GM13976 (cell line): ENCODE data around the gene WTAP.
A peak's percentile ranks its signal among the peaks of the same experiment; 100 is the strongest.

ENCODE experiments used
- DNase-seq: peaks from one replicate; pipeline ENCODE4 v3.0.0; 2012; ENCODE audit warnings: low spot score
- in situ Hi-C: fragments of 300-500 bp; cut with MboI; formaldehyde crosslinking; loops from one replicate; pipeline ENCODE4 v1.12.0; 2022; ENCODE audit warnings: low sequenced_read_pairs, mixed read lengths, inconsistent platforms; ENCODE audit not compliant: unreplicated experiment
- TF ChIP-seq, protein P1 (sequence below): IDR thresholded peaks from 2 replicates; pipeline ENCODE4 v1.5.1; 2012; ENCODE audit warnings: borderline replicate concordance, mild to moderate bottlenecking; ENCODE audit not compliant: insufficient read depth; ENCODE audit errors: extremely low read depth, missing control alignments, control extremely low read depth

Gene WTAP

GRCh38 chr6:159761129-159761872, 34.0 kb downstream of the WTAP start:
- TF ChIP-seq, protein P1, sequence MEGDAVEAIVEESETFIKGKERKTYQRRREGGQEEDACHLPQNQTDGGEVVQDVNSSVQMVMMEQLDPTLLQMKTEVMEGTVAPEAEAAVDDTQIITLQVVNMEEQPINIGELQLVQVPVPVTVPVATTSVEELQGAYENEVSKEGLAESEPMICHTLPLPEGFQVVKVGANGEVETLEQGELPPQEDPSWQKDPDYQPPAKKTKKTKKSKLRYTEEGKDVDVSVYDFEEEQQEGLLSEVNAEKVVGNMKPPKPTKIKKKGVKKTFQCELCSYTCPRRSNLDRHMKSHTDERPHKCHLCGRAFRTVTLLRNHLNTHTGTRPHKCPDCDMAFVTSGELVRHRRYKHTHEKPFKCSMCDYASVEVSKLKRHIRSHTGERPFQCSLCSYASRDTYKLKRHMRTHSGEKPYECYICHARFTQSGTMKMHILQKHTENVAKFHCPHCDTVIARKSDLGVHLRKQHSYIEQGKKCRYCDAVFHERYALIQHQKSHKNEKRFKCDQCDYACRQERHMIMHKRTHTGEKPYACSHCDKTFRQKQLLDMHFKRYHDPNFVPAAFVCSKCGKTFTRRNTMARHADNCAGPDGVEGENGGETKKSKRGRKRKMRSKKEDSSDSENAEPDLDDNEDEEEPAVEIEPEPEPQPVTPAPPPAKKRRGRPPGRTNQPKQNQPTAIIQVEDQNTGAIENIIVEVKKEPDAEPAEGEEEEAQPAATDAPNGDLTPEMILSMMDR = no peak
- DNase-seq = peak; percentile 43
- in situ Hi-C loops = no loop called here

DNA sequence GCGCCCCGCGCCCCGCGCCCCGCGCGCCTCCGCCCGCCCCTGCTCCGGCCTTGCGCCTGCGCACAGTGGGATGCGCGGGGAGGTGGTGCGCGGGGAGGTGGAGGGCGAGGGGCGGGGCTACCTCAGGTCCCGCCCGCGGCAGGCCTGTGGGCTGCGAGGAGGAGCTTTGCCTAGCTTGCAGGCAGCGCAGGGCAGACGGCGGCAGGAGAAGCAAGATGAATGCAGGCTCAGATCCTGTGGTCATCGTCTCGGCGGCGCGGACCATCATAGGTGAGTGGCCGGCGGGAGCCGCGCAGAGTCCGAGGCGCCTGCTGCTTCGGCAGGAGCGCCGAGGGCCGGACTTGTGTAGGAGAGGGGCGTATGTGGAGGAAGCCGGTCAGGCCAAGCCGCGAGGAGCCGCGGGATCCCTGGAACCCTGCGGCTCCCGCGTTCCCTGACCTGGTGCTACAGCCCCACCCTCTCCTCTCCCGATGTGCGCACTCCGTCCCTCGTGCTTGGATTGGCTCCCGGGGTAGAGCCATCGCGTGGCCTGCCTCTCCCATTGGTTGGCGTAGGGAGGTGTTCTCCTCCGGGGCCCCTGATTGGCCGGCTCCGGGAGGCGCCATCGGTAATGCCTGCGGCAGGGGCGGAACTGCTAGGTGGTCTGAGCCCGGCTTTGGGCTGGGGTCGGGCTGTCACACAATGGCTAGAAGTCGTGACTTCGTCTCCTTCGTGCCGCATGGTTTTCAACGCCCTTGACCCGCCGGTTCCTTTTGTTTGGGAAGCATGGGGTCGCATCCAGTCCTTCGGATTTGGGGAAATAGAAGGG, 34.8 kb downstream of the WTAP start, which contains the start of gene ACAT2:
ACAT2 (plus strand) TSS at position 173 of the 808 bp plus-strand sequence; CDS start at position 216, 43 bp downstream.
- in situ Hi-C loops = no loop called here
- TF ChIP-seq, protein P1 = no peak
- peak; percentile 98 for DNase-seq

DNA sequence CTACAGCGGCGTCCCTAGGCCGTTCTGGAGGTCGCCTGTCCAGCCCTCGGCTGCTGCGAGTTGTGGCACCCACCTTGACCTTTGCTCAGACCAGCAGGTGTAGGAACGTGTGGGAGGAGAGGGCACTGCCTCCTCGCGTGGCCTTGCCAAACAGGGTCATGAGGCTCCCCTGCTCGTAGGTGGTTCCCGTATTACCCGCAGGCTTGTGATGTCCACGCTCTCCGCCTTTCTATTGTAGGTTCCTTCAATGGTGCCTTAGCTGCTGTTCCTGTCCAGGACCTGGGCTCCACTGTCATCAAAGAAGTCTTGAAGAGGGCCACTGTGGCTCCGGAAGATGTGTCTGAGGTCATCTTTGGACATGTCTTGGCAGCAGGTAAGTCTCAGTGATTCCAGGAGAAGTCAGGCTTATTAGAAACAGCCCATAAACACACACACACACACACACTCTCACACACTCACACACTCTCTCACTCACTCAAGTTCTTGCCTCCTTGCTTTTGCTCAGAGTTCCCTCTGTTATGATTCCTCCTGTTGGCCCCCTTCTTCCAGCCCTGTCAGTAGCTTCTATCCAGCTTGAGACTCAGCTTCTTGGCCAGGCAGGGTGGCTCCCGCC, 35.5 kb downstream of the WTAP start:
- in situ Hi-C loops = no loop called here
- TF ChIP-seq, protein P1 = no peak

DNA sequence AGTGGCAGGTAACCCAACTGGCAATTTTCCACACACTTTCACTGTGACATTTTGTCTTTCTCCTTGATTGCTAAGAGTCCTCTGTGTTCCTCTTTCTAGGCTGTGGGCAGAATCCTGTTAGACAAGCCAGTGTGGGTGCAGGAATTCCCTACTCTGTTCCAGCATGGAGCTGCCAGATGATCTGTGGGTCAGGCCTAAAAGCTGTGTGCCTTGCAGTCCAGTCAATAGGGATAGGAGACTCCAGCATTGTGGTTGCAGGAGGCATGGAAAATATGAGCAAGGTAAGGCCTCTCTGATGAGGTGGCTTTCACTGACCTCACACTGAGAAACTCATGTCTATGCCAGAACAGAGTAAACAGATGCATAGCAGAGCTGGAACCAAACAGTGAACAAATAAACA, 39.6 kb downstream of the WTAP start:
- in situ Hi-C loops = no loop called here
- no peak for DNase-seq
- TF ChIP-seq, protein P1 = no peak

More for the DNA sequence above, 35.5 kb downstream of the WTAP start:
- DNase-seq = peak; percentile 53

GRCh38 chr6:159769470-159769869, 42.2 kb downstream of the WTAP start:
- no peak for DNase-seq
- TF ChIP-seq, protein P1 = no peak
- in situ Hi-C loops = no loop called here

DNA sequence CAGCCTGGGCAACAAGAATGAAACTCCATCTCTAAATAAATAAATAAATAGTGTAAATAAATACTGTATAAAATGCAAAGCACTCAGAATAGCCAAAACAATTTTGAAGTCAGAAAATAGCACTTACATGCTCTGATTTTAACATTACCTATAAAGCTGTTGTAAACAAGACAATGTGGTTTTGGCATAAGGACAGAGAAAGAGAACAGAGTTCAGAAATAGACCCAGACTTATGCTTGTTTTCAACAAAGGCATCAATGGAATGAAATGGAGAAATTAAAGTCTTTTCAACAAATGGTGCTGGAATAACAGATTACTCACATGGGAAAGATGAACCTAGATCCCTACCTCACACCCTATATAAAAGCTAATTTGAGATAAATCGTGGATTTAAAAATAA, 44.9 kb downstream of the WTAP start:
- TF ChIP-seq, protein P1 = no peak

More for the DNA sequence above, 44.9 kb downstream of the WTAP start:
- in situ Hi-C loops = no loop called here
- DNase-seq = no peak
